ENCODE results near the gene MFSD6. TPM values are rescaled to one million over a fixed set of nuclear protein-coding genes. Genes with fewer than 3 reads are reported as not detected.

Gene MFSD6
- total RNA-seq, 2 donors from 2014 or later: 1.2 to 3.2 TPM

GRCh38 chr2:190436557-190436956 lies 28.4 kb downstream of the MFSD6 start:
- H3K4me1 ChIP-seq (ENCODE audit: control insufficient read depth, insufficient read depth, low read length): no peaks in the 10 kb centered on the region
- Mint-ChIP-seq H3K36me3 (ENCODE audit: low read depth) (no peaks in the 10 kb centered on the region), H3K9me3 (peaks cover 6% of the 10 kb centered on the region), H3K27ac (no peak overlapping the region), H3K4me3 (no peak overlapping the region), H3K27me3 (ENCODE audit: insufficient read depth) (peaks cover 2% of the 10 kb centered on the region), H3K4me1 (no peaks in the 10 kb centered on the region)
- no peak overlapping the region for H3K4me3 ChIP-seq (ENCODE audit: low read length)
- no peak for DNase-seq
- no peaks in the 10 kb centered on the region for H3K36me3 ChIP-seq (ENCODE audit: control insufficient read depth, insufficient read depth, low read length)
- H3K9ac ChIP-seq (ENCODE audit: extremely low read depth, low read length, poor library complexity, severe bottlenecking): no peak overlapping the region
- TF ChIP-seq, protein P1, sequence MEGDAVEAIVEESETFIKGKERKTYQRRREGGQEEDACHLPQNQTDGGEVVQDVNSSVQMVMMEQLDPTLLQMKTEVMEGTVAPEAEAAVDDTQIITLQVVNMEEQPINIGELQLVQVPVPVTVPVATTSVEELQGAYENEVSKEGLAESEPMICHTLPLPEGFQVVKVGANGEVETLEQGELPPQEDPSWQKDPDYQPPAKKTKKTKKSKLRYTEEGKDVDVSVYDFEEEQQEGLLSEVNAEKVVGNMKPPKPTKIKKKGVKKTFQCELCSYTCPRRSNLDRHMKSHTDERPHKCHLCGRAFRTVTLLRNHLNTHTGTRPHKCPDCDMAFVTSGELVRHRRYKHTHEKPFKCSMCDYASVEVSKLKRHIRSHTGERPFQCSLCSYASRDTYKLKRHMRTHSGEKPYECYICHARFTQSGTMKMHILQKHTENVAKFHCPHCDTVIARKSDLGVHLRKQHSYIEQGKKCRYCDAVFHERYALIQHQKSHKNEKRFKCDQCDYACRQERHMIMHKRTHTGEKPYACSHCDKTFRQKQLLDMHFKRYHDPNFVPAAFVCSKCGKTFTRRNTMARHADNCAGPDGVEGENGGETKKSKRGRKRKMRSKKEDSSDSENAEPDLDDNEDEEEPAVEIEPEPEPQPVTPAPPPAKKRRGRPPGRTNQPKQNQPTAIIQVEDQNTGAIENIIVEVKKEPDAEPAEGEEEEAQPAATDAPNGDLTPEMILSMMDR (conservative IDR thresholded peaks at IDR 0.05): peak; percentile 1
- H3K27ac ChIP-seq (ENCODE audit: low read depth, low read length): no peak overlapping the region
- WGBS, 2 experiments (ENCODE audit: insufficient coverage in 1 of 2, insufficient read length in 1 of 2): 91 to 96% methylated on average over 4 to 5 of the region's 5 CpGs
- no peaks in the 10 kb centered on the region for H3K27me3 ChIP-seq (ENCODE audit: control insufficient read depth, insufficient read depth, low read length, poor library complexity, severe bottlenecking)
- no peaks in the 10 kb centered on the region for H3K9me3 ChIP-seq (ENCODE audit: control insufficient read depth, low read length)

GRCh38 chr2:190440113-190440512 lies 32.0 kb downstream of the MFSD6 start:
- no peak for DNase-seq
- Histone ChIP-seq H3K4me1 (ENCODE audit: control insufficient read depth, insufficient read depth, low read length) (no peaks in the 10 kb centered on the region), H3K27ac (ENCODE audit: low read depth, low read length) (no peak overlapping the region), H3K27me3 (ENCODE audit: control insufficient read depth, insufficient read depth, low read length, poor library complexity, severe bottlenecking) (no peaks in the 10 kb centered on the region), H3K36me3 (ENCODE audit: control insufficient read depth, insufficient read depth, low read length) (no peaks in the 10 kb centered on the region), H3K9me3 (ENCODE audit: control insufficient read depth, low read length) (no peaks in the 10 kb centered on the region), H3K4me3 (ENCODE audit: low read length) (no peak overlapping the region), H3K9ac (ENCODE audit: extremely low read depth, low read length, poor library complexity, severe bottlenecking) (no peak overlapping the region)
- no peaks in the 10 kb centered on the region for H3K9me3 Mint-ChIP-seq
- H3K36me3 Mint-ChIP-seq (ENCODE audit: low read depth): no peaks in the 10 kb centered on the region
- TF ChIP-seq, protein P1 (conservative IDR thresholded peaks at IDR 0.05): no peak
- H3K27ac Mint-ChIP-seq: no peak overlapping the region
- H3K4me1 Mint-ChIP-seq: no peaks in the 10 kb centered on the region
- H3K4me3 Mint-ChIP-seq: no peak overlapping the region
- H3K27me3 Mint-ChIP-seq (ENCODE audit: insufficient read depth): peaks cover 2% of the 10 kb centered on the region

GRCh38 chr2:190441564-190441963 lies 33.4 kb downstream of the MFSD6 start:
- TF ChIP-seq, protein P1 (conservative IDR thresholded peaks at IDR 0.05): no peak
- no peaks in the 10 kb centered on the region for H3K27me3 ChIP-seq (ENCODE audit: control insufficient read depth, insufficient read depth, low read length, poor library complexity, severe bottlenecking)
- peaks cover 2% of the 10 kb centered on the region for H3K27me3 Mint-ChIP-seq (ENCODE audit: insufficient read depth)
- H3K4me1 Mint-ChIP-seq: no peaks in the 10 kb centered on the region
- no peaks in the 10 kb centered on the region for H3K4me1 ChIP-seq (ENCODE audit: control insufficient read depth, insufficient read depth, low read length)
- H3K9me3 Mint-ChIP-seq: no peaks in the 10 kb centered on the region
- H3K4me3 ChIP-seq (ENCODE audit: low read length): no peak overlapping the region
- no peak overlapping the region for H3K4me3 Mint-ChIP-seq
- H3K27ac Mint-ChIP-seq: no peak overlapping the region
- no peak overlapping the region for H3K27ac ChIP-seq (ENCODE audit: low read depth, low read length)
- no peaks in the 10 kb centered on the region for H3K36me3 ChIP-seq (ENCODE audit: control insufficient read depth, insufficient read depth, low read length)
- H3K9ac ChIP-seq (ENCODE audit: extremely low read depth, low read length, poor library complexity, severe bottlenecking): no peak overlapping the region
- no peaks in the 10 kb centered on the region for H3K36me3 Mint-ChIP-seq (ENCODE audit: low read depth)
- 76% methylated on average over 3 to 4 of the region's 4 CpGs for WGBS, 2 experiments (ENCODE audit: insufficient coverage in 1 of 2, insufficient read length in 1 of 2)
- DNase-seq: peak; percentile 55
- H3K9me3 ChIP-seq (ENCODE audit: control insufficient read depth, low read length): no peaks in the 10 kb centered on the region
